ENCODE data around the gene FILIP1L. TPM values are rescaled to one million over a fixed set of nuclear protein-coding genes. Genes with fewer than 3 reads are reported as not detected.

FILIP1L gene
- total RNA-seq, 1 donor from 2014 or later, result 19.1 TPM

GRCh38 chr3:99952306-99952705 lies 162.0 kb downstream of the FILIP1L start:
- no peaks in the 10 kb centered on the region for H3K9me3 Mint-ChIP-seq (ENCODE audit: unreplicated experiment)
- H3K36me3 Mint-ChIP-seq (ENCODE audit: low read depth, unreplicated experiment), result no peaks in the 10 kb centered on the region
- no peaks in the 10 kb centered on the region for H3K27me3 Mint-ChIP-seq (ENCODE audit: unreplicated experiment)
- H3K4me3 Mint-ChIP-seq (ENCODE audit: unreplicated experiment), result no peak overlapping the region
- H3K27ac Mint-ChIP-seq (ENCODE audit: unreplicated experiment), result no peak overlapping the region
- TF ChIP-seq CTCF (IDR thresholded peaks at IDR 0.05; ENCODE audit: unreplicated experiment), result no peak
- peaks cover 12% of the 10 kb centered on the region for H3K4me1 Mint-ChIP-seq (ENCODE audit: unreplicated experiment)
- no peak for DNase-seq (ENCODE audit: low spot score)

GRCh38 chr3:99951701-99952100 lies 162.6 kb downstream of the FILIP1L start:
- Mint-ChIP-seq H3K9me3 (ENCODE audit: unreplicated experiment) (no peaks in the 10 kb centered on the region), H3K27me3 (ENCODE audit: unreplicated experiment) (no peaks in the 10 kb centered on the region), H3K27ac (ENCODE audit: unreplicated experiment) (no peak overlapping the region), H3K36me3 (ENCODE audit: low read depth, unreplicated experiment) (no peaks in the 10 kb centered on the region), H3K4me3 (ENCODE audit: unreplicated experiment) (no peak overlapping the region), H3K4me1 (ENCODE audit: unreplicated experiment) (peaks cover 7% of the 10 kb centered on the region)
- DNase-seq (ENCODE audit: low spot score), result no peak
- TF ChIP-seq CTCF (IDR thresholded peaks at IDR 0.05; ENCODE audit: unreplicated experiment), result no peak

- no peak for DNase-seq (ENCODE audit: low spot score)
- no peak overlapping the region for H3K4me3 Mint-ChIP-seq (ENCODE audit: unreplicated experiment)
- no peaks in the 10 kb centered on the region for H3K27me3 Mint-ChIP-seq (ENCODE audit: unreplicated experiment)
- H3K4me1 Mint-ChIP-seq (ENCODE audit: unreplicated experiment), result peaks cover 5% of the 10 kb centered on the region
- H3K36me3 Mint-ChIP-seq (ENCODE audit: low read depth, unreplicated experiment), result no peaks in the 10 kb centered on the region
- H3K9me3 Mint-ChIP-seq (ENCODE audit: unreplicated experiment), result no peaks in the 10 kb centered on the region
- no peak for TF ChIP-seq CTCF (IDR thresholded peaks at IDR 0.05; ENCODE audit: unreplicated experiment)
- no peak overlapping the region for H3K27ac Mint-ChIP-seq (ENCODE audit: unreplicated experiment)
These were observed 163.4 kb downstream of the FILIP1L start for GRCh38 chr3:99950921-99951320.

- no peaks in the 10 kb centered on the region for H3K36me3 Mint-ChIP-seq (ENCODE audit: low read depth, unreplicated experiment)
- no peak for TF ChIP-seq CTCF (IDR thresholded peaks at IDR 0.05; ENCODE audit: unreplicated experiment)
- H3K4me1 Mint-ChIP-seq (ENCODE audit: unreplicated experiment), result peaks cover 12% of the 10 kb centered on the region
- DNase-seq (ENCODE audit: low spot score), result no peak
- H3K9me3 Mint-ChIP-seq (ENCODE audit: unreplicated experiment), result no peaks in the 10 kb centered on the region
- H3K27me3 Mint-ChIP-seq (ENCODE audit: unreplicated experiment), result no peaks in the 10 kb centered on the region
- H3K4me3 Mint-ChIP-seq (ENCODE audit: unreplicated experiment), result no peak overlapping the region
- H3K27ac Mint-ChIP-seq (ENCODE audit: unreplicated experiment), result no peak overlapping the region
These were observed 164.2 kb downstream of the FILIP1L start for GRCh38 chr3:99949956-99950670.

GRCh38 chr3:99948467-99949089 lies 165.7 kb downstream of the FILIP1L start:
- Mint-ChIP-seq H3K27me3 (ENCODE audit: unreplicated experiment) (no peaks in the 10 kb centered on the region), H3K27ac (ENCODE audit: unreplicated experiment) (no peak overlapping the region), H3K4me3 (ENCODE audit: unreplicated experiment) (no peak overlapping the region), H3K9me3 (ENCODE audit: unreplicated experiment) (no peaks in the 10 kb centered on the region), H3K36me3 (ENCODE audit: low read depth, unreplicated experiment) (no peaks in the 10 kb centered on the region), H3K4me1 (ENCODE audit: unreplicated experiment) (peaks cover 13% of the 10 kb centered on the region)
- no peak for DNase-seq (ENCODE audit: low spot score)
- no peak for TF ChIP-seq CTCF (IDR thresholded peaks at IDR 0.05; ENCODE audit: unreplicated experiment)

Data from endothelial cell (in vitro differentiated cells).